HG03159 (cell line): ENCODE results near the gene TMEM242.
"Not testable (repeated sequence)": the region's sequence is repeated elsewhere in the genome, so short reads cannot be mapped to it uniquely, and the experiment has no call there.

Source experiments
- ATAC-seq: cut with Tn5 transposase; IDR thresholded peaks from one replicate; pipeline ENCODE4 v1.9.1; 2021; ENCODE audit warnings: mild to moderate bottlenecking, moderate library complexity; ENCODE audit not compliant: unreplicated experiment

The TMEM242 gene

GRCh38 chr6:157325069-157325805 lies 1.9 kb upstream of the TMEM242 start:
- ATAC-seq, result no peak

- ATAC-seq, result peak; percentile 18
These were observed 614 bp upstream of the TMEM242 start for GRCh38 chr6:157323966-157324300.

GRCh38 chr6:157322792-157323254 lies 496 bp downstream of the TMEM242 start:
- ATAC-seq, result no peak

GRCh38 chr6:157316871-157317814 lies 6.2 kb downstream of the TMEM242 start:
- no peak for ATAC-seq

GRCh38 chr6:157314705-157315321 lies 8.5 kb downstream of the TMEM242 start:
- ATAC-seq, result peak; percentile 84

- no peak for ATAC-seq
These were observed 9.5 kb downstream of the TMEM242 start for GRCh38 chr6:157313531-157314467.

GRCh38 chr6:157312757-157313156 lies 10.6 kb downstream of the TMEM242 start:
- no peak for ATAC-seq

- ATAC-seq, result not testable (repeated sequence)
These were observed 12.6 kb downstream of the TMEM242 start for GRCh38 chr6:157310693-157311092.

GRCh38 chr6:157307661-157308060 lies 15.7 kb downstream of the TMEM242 start:
- ATAC-seq, result no peak

- ATAC-seq, result no peak
These were observed 17.4 kb downstream of the TMEM242 start for GRCh38 chr6:157305670-157306653.

- peak; percentile 45 for ATAC-seq
These were observed 18.2 kb downstream of the TMEM242 start for GRCh38 chr6:157304899-157305663.

GRCh38 chr6:157302736-157303135 lies 20.6 kb downstream of the TMEM242 start:
- ATAC-seq, result no peak

GRCh38 chr6:157300436-157300835 lies 22.9 kb downstream of the TMEM242 start:
- ATAC-seq, result no peak

GRCh38 chr6:157300006-157300405 lies 23.3 kb downstream of the TMEM242 start:
- ATAC-seq, result no peak

- no peak for ATAC-seq
These were observed 25.0 kb downstream of the TMEM242 start for GRCh38 chr6:157298216-157298724.

- no peak for ATAC-seq
These were observed 28.7 kb downstream of the TMEM242 start for GRCh38 chr6:157294654-157295053.

- ATAC-seq, result no peak
These were observed 29.5 kb downstream of the TMEM242 start for GRCh38 chr6:157293780-157294179.

GRCh38 chr6:157292202-157292601 lies 31.1 kb downstream of the TMEM242 start:
- no peak for ATAC-seq
